Measurements from ENCODE around the gene MEN1. TPM values are rescaled to one million over a fixed set of nuclear protein-coding genes. Genes with fewer than 3 reads are reported as not detected.

The MEN1 gene
- total and polyA plus RNA-seq, 9 of the 15 experiments (the other 6 are each of a cell fraction or from before 2014, with no cell fraction given), result 3.4 to 57.2 (median 19.3) TPM

- TF ChIP-seq, protein P1, sequence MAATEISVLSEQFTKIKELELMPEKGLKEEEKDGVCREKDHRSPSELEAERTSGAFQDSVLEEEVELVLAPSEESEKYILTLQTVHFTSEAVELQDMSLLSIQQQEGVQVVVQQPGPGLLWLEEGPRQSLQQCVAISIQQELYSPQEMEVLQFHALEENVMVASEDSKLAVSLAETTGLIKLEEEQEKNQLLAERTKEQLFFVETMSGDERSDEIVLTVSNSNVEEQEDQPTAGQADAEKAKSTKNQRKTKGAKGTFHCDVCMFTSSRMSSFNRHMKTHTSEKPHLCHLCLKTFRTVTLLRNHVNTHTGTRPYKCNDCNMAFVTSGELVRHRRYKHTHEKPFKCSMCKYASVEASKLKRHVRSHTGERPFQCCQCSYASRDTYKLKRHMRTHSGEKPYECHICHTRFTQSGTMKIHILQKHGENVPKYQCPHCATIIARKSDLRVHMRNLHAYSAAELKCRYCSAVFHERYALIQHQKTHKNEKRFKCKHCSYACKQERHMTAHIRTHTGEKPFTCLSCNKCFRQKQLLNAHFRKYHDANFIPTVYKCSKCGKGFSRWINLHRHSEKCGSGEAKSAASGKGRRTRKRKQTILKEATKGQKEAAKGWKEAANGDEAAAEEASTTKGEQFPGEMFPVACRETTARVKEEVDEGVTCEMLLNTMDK (IDR thresholded peaks at IDR 0.05; ENCODE audit: borderline replicate concordance, insufficient read depth, low read depth, low read length, poor library complexity, severe bottlenecking), result peak; percentile 39
- no peak for TF ChIP-seq NBN (IDR thresholded peaks at IDR 0.05; ENCODE audit: low read depth)
- 0 out of 2 replicates have a peak, but pooled peaks have one; percentile 21 for TF ChIP-seq L3MBTL2 (IDR thresholded peaks at IDR 0.05)
- TF ChIP-seq CBX1 (IDR thresholded peaks at IDR 0.05; ENCODE audit: low read depth), result no peak
- TF ChIP-seq, protein P2, sequence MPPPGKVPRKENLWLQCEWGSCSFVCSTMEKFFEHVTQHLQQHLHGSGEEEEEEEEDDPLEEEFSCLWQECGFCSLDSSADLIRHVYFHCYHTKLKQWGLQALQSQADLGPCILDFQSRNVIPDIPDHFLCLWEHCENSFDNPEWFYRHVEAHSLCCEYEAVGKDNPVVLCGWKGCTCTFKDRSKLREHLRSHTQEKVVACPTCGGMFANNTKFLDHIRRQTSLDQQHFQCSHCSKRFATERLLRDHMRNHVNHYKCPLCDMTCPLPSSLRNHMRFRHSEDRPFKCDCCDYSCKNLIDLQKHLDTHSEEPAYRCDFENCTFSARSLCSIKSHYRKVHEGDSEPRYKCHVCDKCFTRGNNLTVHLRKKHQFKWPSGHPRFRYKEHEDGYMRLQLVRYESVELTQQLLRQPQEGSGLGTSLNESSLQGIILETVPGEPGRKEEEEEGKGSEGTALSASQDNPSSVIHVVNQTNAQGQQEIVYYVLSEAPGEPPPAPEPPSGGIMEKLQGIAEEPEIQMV (tag; conservative IDR thresholded peaks at IDR 0.05; ENCODE audit: low read depth), result peak; percentile 99
- no peak for TF ChIP-seq BRD4 (IDR thresholded peaks at IDR 0.05)
- TF ChIP-seq ZFP36 (IDR thresholded peaks at IDR 0.05; ENCODE audit: low read depth, low read length, partially characterized antibody), result no peak
- no peak for TF ChIP-seq ZNF830 (CRISPR knock-in tag; IDR thresholded peaks at IDR 0.05)
- TF ChIP-seq TEAD4 (IDR thresholded peaks at IDR 0.05; ENCODE audit: low read length), result no peak
- no peak for TF ChIP-seq TEAD4 (CRISPR knock-in tag; IDR thresholded peaks at IDR 0.05; ENCODE audit: borderline replicate concordance)
- TF ChIP-seq NFATC3 (IDR thresholded peaks at IDR 0.05), result no peak
- no peak for TF ChIP-seq KDM4B (IDR thresholded peaks at IDR 0.05; ENCODE audit: borderline replicate concordance in 2 of 2, low read depth in 1 of 2)
- no peak for TF ChIP-seq ZBTB34 (CRISPR knock-in tag; IDR thresholded peaks at IDR 0.05)
- TF ChIP-seq STAG1 (CRISPR knock-in tag; IDR thresholded peaks at IDR 0.05; ENCODE audit: borderline replicate concordance), result no peak
- no peak for TF ChIP-seq ZFP1 (CRISPR knock-in tag; IDR thresholded peaks at IDR 0.05)
- peak; percentile 72 for TF ChIP-seq MYC (IDR thresholded peaks at IDR 0.05; ENCODE audit: low read depth, low read length)
- TF ChIP-seq MYC (CRISPR knock-in tag; IDR thresholded peaks at IDR 0.05; ENCODE audit: borderline replicate concordance, low read depth), result no peak
- peak; percentile 63 to 70 for TF ChIP-seq MAZ (CRISPR knock-in tag; conservative IDR thresholded peaks at IDR 0.05 in 1 of 2, IDR thresholded peaks at IDR 0.05 in 1 of 2)
- TF ChIP-seq RFX1 (IDR thresholded peaks at IDR 0.05), result no peak
- no peak; the same call in 1 of the 2 replicates for TF ChIP-seq ATF2 (CRISPR knock-in tag; IDR thresholded peaks at IDR 0.05)
- TF ChIP-seq, protein P3, sequence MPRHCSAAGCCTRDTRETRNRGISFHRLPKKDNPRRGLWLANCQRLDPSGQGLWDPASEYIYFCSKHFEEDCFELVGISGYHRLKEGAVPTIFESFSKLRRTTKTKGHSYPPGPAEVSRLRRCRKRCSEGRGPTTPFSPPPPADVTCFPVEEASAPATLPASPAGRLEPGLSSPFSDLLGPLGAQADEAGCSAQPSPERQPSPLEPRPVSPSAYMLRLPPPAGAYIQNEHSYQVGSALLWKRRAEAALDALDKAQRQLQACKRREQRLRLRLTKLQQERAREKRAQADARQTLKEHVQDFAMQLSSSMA (CRISPR knock-in tag; IDR thresholded peaks at IDR 0.05), result no peak
- TF ChIP-seq MTA3 (IDR thresholded peaks at IDR 0.05; ENCODE audit: borderline replicate concordance), result no peak; the same call in 1 of the 2 replicates
These were observed at the start of gene MEN1 (continued) for GRCh38 chr11:64810271-64810890.
